ENCODE results near the gene CSKMT. TPM values are rescaled to one million over a fixed set of nuclear protein-coding genes. Genes with fewer than 3 reads are reported as not detected.

The CSKMT gene
- total RNA-seq, 2 experiments from 2014 or later = 37.1 to 43.6 TPM

DNA sequence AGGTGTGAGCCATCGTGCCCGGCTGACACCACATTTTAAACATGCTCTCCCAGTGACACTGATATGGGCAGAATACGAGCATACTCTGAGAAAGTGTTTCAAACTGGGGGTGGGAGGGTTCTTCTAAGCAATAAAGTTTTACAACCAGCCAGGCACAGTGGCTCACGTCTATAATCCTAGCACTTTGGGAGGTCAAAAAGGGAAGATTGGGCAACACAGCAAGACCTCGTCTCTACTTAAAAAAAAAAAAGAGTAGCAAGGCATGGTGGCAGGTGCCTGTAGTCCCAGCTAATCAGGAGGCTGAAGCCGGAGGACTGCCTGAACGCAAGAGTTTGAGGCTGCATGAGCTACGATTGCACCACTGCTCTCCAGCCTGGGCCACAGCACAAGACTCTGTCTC is 20.9 kb upstream of the CSKMT start:
- H3K36me3 Mint-ChIP-seq (ENCODE audit: low read depth) = peaks cover 47% of the 10 kb centered on the region
- ChIA-PET POLR2A (interaction anchor here (1.4 to 13.3 kb wide), 6 partner anchors 15 to 211 kb away, joined by 3 to 263 read pairs (median 10); partner anchors contain the start of genes B3GAT3, C11orf98, CSKMT and LBHD1), CTCF (interaction anchor here (0.7 kb wide), 1 partner anchor 52 kb away, joined by 3 read pairs; no protein-coding TSS in a partner anchor)
- H3K9me3 Mint-ChIP-seq = no peaks in the 10 kb centered on the region
- ATAC-seq (no peak), DNase-seq (no peak)
- TF ChIP-seq, protein P1, sequence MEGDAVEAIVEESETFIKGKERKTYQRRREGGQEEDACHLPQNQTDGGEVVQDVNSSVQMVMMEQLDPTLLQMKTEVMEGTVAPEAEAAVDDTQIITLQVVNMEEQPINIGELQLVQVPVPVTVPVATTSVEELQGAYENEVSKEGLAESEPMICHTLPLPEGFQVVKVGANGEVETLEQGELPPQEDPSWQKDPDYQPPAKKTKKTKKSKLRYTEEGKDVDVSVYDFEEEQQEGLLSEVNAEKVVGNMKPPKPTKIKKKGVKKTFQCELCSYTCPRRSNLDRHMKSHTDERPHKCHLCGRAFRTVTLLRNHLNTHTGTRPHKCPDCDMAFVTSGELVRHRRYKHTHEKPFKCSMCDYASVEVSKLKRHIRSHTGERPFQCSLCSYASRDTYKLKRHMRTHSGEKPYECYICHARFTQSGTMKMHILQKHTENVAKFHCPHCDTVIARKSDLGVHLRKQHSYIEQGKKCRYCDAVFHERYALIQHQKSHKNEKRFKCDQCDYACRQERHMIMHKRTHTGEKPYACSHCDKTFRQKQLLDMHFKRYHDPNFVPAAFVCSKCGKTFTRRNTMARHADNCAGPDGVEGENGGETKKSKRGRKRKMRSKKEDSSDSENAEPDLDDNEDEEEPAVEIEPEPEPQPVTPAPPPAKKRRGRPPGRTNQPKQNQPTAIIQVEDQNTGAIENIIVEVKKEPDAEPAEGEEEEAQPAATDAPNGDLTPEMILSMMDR (IDR thresholded peaks at IDR 0.05) = no peak
- H3K27me3 Mint-ChIP-seq = no peaks in the 10 kb centered on the region
- H3K4me1 Mint-ChIP-seq (ENCODE audit: low read depth) = peaks cover 39% of the 10 kb centered on the region
- intact Hi-C loops (cut with micrococcal nuclease) = no loop called here
- peak overlapping the region; percentile 53 for H3K4me3 Mint-ChIP-seq
- peak overlapping the region; percentile 47 for H3K27ac Mint-ChIP-seq

DNA sequence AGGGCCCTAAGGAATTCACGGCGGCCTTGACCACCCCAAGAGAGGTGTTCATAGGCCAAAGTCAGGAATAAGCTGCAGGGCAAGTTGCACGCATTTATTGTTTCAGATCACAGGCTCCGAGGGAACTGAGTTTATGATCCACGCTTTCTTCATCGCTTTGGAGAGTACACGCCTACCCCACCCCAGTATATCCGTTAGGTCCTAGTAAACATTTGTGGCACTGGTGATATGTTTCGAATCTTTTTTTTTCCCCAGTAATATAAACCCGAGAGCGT is 19.5 kb upstream of the CSKMT start:
- peaks cover 41% of the 10 kb centered on the region for H3K36me3 Mint-ChIP-seq (ENCODE audit: low read depth)
- peaks cover 31% of the 10 kb centered on the region for H3K4me1 Mint-ChIP-seq (ENCODE audit: low read depth)
- ATAC-seq = no peak
- H3K27ac Mint-ChIP-seq = peak overlapping the region; percentile 99
- no peaks in the 10 kb centered on the region for H3K9me3 Mint-ChIP-seq
- CTCF ChIA-PET = no interaction called here
- intact Hi-C loops (cut with micrococcal nuclease) = loop anchor here (5.0 kb wide), 1 partner anchor 33 kb away; the partner anchor contains the start of genes EML3 and ROM1
- H3K27me3 Mint-ChIP-seq = no peaks in the 10 kb centered on the region
- TF ChIP-seq, protein P1 (IDR thresholded peaks at IDR 0.05) = no peak
- POLR2A ChIA-PET = interaction anchor here (0.8 to 13.3 kb wide), 14 partner anchors 10 to 210 kb away, joined by 3 to 263 read pairs (median 6); partner anchors contain the start of genes B3GAT3, C11orf98, CSKMT and LBHD1
- peak overlapping the region; percentile 100 for H3K4me3 Mint-ChIP-seq
- peak; percentile 18 for DNase-seq

DNA sequence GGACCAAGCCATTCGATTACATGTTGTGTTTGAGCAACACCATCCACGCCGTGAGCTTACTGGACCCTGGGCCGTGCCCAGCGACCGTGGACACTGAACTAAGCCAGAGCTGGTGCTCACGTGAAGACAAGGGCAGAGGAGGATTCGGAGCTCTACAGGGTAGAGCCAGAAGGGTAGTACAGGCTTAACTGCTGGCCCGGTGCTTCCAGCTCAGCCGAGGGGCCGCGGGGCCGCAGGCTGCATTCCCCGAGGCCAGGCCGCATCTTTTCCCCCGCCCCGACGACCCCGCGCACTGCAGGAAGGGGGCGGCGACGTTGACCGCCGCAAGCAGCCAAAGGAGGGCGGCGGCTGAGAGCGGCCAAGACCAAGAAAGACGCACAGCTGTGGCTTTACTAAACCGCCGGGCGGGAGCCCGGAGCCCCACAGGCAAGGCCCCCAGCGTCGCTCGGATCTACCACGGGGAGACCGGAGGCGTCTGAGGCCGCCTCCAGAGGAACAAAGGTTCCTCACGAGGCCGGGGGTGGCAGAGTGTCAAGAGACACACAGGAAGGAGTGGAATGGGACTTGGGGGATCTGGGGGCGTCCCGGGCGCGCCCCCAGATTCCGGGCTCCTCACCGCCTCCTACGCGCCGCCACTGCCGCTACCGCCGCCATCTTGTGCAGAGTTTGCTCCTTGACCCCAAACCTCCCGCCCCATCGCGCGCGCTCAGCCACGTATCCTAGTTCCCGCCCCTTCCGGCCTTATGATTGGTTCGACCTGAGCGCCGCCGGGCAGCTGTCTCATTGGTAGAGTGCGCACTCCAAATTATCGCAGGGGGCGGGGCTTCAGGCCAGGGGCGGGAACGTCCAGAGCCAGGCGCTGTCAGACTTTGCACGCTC is 18.9 kb upstream of the CSKMT start, which contains the start of gene GANAB:
GANAB (minus strand) TSS at position 668 of the 879 bp plus-strand sequence; CDS start at position 654, 14 bp downstream.
- intact Hi-C loops (cut with micrococcal nuclease) = loop anchor here (5.0 kb wide), 1 partner anchor 34 kb away; the partner anchor contains the start of genes EML3 and ROM1
- Mint-ChIP-seq H3K27me3 (no peaks in the 10 kb centered on the region), H3K4me1 (ENCODE audit: low read depth) (peaks cover 30% of the 10 kb centered on the region), H3K4me3 (peak within 1 kb of the TSS; percentile 100), H3K27ac (peak within 1 kb of the TSS; percentile 99), H3K9me3 (no peaks in the 10 kb centered on the region), H3K36me3 (ENCODE audit: low read depth) (peaks cover 40% of the 10 kb centered on the region)
- ATAC-seq (peak; percentile 98), DNase-seq (peak; percentile 100)
- ChIA-PET CTCF (interaction anchor here (0.8 to 1.6 kb wide), 3 partner anchors 35 to 108 kb away, joined by 3 to 4 read pairs (median 3); partner anchors contain the start of gene ZBTB3), POLR2A (interaction anchor here (0.8 to 13.3 kb wide), 15 partner anchors 9 to 209 kb away, joined by 3 to 263 read pairs (median 6); partner anchors contain the start of genes B3GAT3, C11orf98, CSKMT and LBHD1)
- TF ChIP-seq, protein P1 (IDR thresholded peaks at IDR 0.05) = no peak

DNA sequence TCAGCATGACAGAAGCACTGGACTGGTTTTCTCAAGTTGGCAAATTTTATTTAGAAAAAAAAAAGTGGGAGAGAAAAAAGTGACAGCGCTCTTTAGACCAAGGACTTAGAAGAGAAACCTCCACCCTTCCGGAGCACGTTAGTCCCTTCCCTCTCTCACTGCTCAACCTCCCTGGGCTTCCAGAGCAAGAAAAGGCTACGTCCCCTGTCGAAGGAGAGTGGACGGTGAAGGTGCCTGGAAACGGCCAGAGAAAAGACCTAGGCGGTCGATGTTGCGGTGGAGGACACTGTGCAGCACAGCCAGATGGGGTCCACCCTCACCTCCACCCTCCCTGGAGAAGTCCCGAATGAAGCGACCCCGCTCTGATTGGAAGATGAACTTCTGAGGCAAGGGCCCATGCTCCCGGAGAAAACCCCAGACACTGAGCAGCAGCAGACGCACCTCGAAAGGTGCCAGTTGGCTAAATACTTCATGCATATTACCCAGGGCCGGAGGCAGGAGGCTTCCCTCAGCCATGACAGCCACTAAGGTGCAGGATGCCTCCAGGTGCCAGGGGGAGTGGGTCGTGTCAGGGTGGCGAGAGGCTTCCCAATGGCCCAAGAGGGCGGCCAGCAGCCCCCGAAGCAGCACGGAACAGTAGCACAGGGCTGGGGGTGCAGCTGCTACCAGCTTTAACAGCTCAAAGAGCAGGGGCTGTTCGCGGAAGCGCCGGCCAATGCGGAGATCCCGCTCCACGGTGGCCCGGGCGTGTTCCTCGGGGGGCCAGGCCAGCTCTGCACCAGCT is 18.1 kb upstream of the CSKMT start:
- Mint-ChIP-seq H3K27ac (peak overlapping the region; percentile 99), H3K27me3 (no peaks in the 10 kb centered on the region), H3K4me1 (ENCODE audit: low read depth) (peaks cover 30% of the 10 kb centered on the region), H3K4me3 (peak overlapping the region; percentile 100), H3K9me3 (no peaks in the 10 kb centered on the region), H3K36me3 (ENCODE audit: low read depth) (peaks cover 39% of the 10 kb centered on the region)
- no peak for ATAC-seq
- intact Hi-C loops (cut with micrococcal nuclease) = loop anchor here (5.0 kb wide), 1 partner anchor 35 kb away; the partner anchor contains the start of genes EML3 and ROM1
- CTCF ChIA-PET = interaction anchor here (1.1 to 1.6 kb wide), 3 partner anchors 47 to 222 kb away, joined by 3 to 4 read pairs (median 3); partner anchors contain the start of gene ZBTB3
- TF ChIP-seq, protein P1 (IDR thresholded peaks at IDR 0.05) = no peak
- no peak for DNase-seq
- POLR2A ChIA-PET = interaction anchor here (1.4 to 13.3 kb wide), 10 partner anchors 8 to 208 kb away, joined by 4 to 263 read pairs (median 7); partner anchors contain the start of genes B3GAT3, C11orf98, CSKMT and LBHD1

Data from activated CD8-positive, alpha-beta T cell treated with anti-CD3 and anti-CD28 coated beads for 36 hours (primary cell).